ENCODE results near the gene TSPAN32.
"Not testable (repeated sequence)": the region's sequence is repeated elsewhere in the genome, so short reads cannot be mapped to it uniquely, and the experiment has no call there.

TSPAN32 gene

GRCh38 chr11:2364386-2364785, 62.6 kb downstream of the TSPAN32 start:
- peaks cover 76% of the 10 kb centered on the region for H3K27me3 Mint-ChIP-seq
- H3K36me3 Mint-ChIP-seq (ENCODE audit: low read depth); H3K4me3 Mint-ChIP-seq; H3K9me3 Mint-ChIP-seq; intact Hi-C loops (cut with micrococcal nuclease); H3K27ac Mint-ChIP-seq: not testable (repeated sequence)
- H3K4me1 Mint-ChIP-seq (ENCODE audit: low read depth): peaks cover 17% of the 10 kb centered on the region

GRCh38 chr11:2365571-2366210, 63.9 kb downstream of the TSPAN32 start:
- H3K9me3 Mint-ChIP-seq: no peaks in the 10 kb centered on the region
- H3K27ac Mint-ChIP-seq: no peak overlapping the region
- no peaks in the 10 kb centered on the region for H3K36me3 Mint-ChIP-seq (ENCODE audit: low read depth)
- intact Hi-C loops (cut with micrococcal nuclease): no loop called here
- H3K27me3 Mint-ChIP-seq: peaks cover 71% of the 10 kb centered on the region
- H3K4me3 Mint-ChIP-seq: no peak overlapping the region
- peaks cover 17% of the 10 kb centered on the region for H3K4me1 Mint-ChIP-seq (ENCODE audit: low read depth)

- Mint-ChIP-seq H3K9me3 (no peaks in the 10 kb centered on the region), H3K4me1 (ENCODE audit: low read depth) (peaks cover 16% of the 10 kb centered on the region), H3K27me3 (peaks cover 69% of the 10 kb centered on the region), H3K27ac (no peak overlapping the region), H3K36me3 (ENCODE audit: low read depth) (no peaks in the 10 kb centered on the region), H3K4me3 (no peak overlapping the region)
- intact Hi-C loops (cut with micrococcal nuclease): no loop called here
These were observed 64.5 kb downstream of the TSPAN32 start for GRCh38 chr11:2366276-2366675.

- H3K27me3 Mint-ChIP-seq: peaks cover 65% of the 10 kb centered on the region
- no peaks in the 10 kb centered on the region for H3K9me3 Mint-ChIP-seq
- H3K36me3 Mint-ChIP-seq (ENCODE audit: low read depth): no peaks in the 10 kb centered on the region
- intact Hi-C loops (cut with micrococcal nuclease): no loop called here
- peaks cover 12% of the 10 kb centered on the region for H3K4me1 Mint-ChIP-seq (ENCODE audit: low read depth)
- H3K4me3 Mint-ChIP-seq: no peak overlapping the region
- no peak overlapping the region for H3K27ac Mint-ChIP-seq
These were observed 64.9 kb downstream of the TSPAN32 start for GRCh38 chr11:2366733-2367132.

GRCh38 chr11:2367266-2368160, 65.7 kb downstream of the TSPAN32 start:
- no peak overlapping the region for H3K4me3 Mint-ChIP-seq
- no peak overlapping the region for H3K27ac Mint-ChIP-seq
- H3K27me3 Mint-ChIP-seq: peaks cover 61% of the 10 kb centered on the region
- no peaks in the 10 kb centered on the region for H3K36me3 Mint-ChIP-seq (ENCODE audit: low read depth)
- intact Hi-C loops (cut with micrococcal nuclease): no loop called here
- no peaks in the 10 kb centered on the region for H3K9me3 Mint-ChIP-seq
- H3K4me1 Mint-ChIP-seq (ENCODE audit: low read depth): peaks cover 12% of the 10 kb centered on the region

All from dendritic cell treated with granulocyte-macrophage colony-stimulating factor and Interleukin-4, amounts not matched to agents 40 ng/mL and 50 ng/mL, for 4 days (primary cell).